DOHH2 (cell line): ENCODE data around the gene TP53I13.

Experiments used
- H3F3A ChIP-seq: fragments of 200-600 bp; sonication (generic), shearing (Covaris generic); 2 replicates; pipeline ENCODE4 v1.6.0; 2016; ENCODE audit warnings: antibody characterized with exemption, mild to moderate bottlenecking; ENCODE audit not compliant: control insufficient read depth, insufficient read depth
- H3K27ac ChIP-seq: fragments of 200-600 bp; sonication (generic); 2 replicates; pipeline ENCODE4 v1.5.1; 2014; ENCODE audit warnings: low read depth, mild to moderate bottlenecking, low read length, moderate library complexity
- H3K27me3 ChIP-seq: fragments of 200-600 bp; sonication (generic); 2 replicates; pipeline ENCODE4 v1.6.1; 2014; ENCODE audit warnings: mild to moderate bottlenecking, low read length, mixed read lengths; ENCODE audit not compliant: control insufficient read depth
- H3K36me3 ChIP-seq: fragments of 200-600 bp; sonication (generic); 2 replicates; pipeline ENCODE4 v1.6.1; 2014; ENCODE audit warnings: mild to moderate bottlenecking, low read length, moderate library complexity, mixed read lengths; ENCODE audit not compliant: control insufficient read depth
- H3K4me1 ChIP-seq: fragments of 200-600 bp; sonication (generic); 2 replicates; pipeline ENCODE4 v1.6.1; 2014; ENCODE audit warnings: mild to moderate bottlenecking, low read length, mixed read lengths; ENCODE audit not compliant: control insufficient read depth
- H3K4me2 ChIP-seq: fragments of 200-600 bp; sonication (generic); 2 replicates; pipeline ENCODE4 v1.6.0; 2014; ENCODE audit warnings: mild to moderate bottlenecking, low read length, moderate library complexity
- H3K4me3 ChIP-seq: fragments of 200-600 bp; sonication (generic); 2 replicates; pipeline ENCODE4 v1.5.1; 2014; ENCODE audit warnings: mild to moderate bottlenecking, low read length, mixed read lengths
- H3K79me2 ChIP-seq: fragments of 200-600 bp; sonication (generic); 2 replicates; pipeline ENCODE4 v1.6.1; 2014; ENCODE audit warnings: mild to moderate bottlenecking, low read length, mixed read lengths; ENCODE audit not compliant: control insufficient read depth
- H3K9me2 ChIP-seq: fragments of 200-600 bp; sonication (generic); replicated peaks from 2 replicates; pipeline ENCODE4 v1.6.1; 2014; ENCODE audit warnings: mild to moderate bottlenecking, low read length, mixed read lengths; ENCODE audit not compliant: control insufficient read depth
- H3K9me3 ChIP-seq: fragments of 200-600 bp; sonication (generic); 2 replicates; pipeline ENCODE4 v1.6.1; 2014; ENCODE audit warnings: antibody characterized with exemption, low read length, mixed read lengths; ENCODE audit not compliant: control insufficient read depth, insufficient read depth
- H4K20me1 ChIP-seq: fragments of 200-600 bp; sonication (generic); 2 replicates; pipeline ENCODE4 v1.6.0; 2014; ENCODE audit warnings: low read depth, mild to moderate bottlenecking, antibody characterized with exemption, low read length, moderate library complexity; ENCODE audit not compliant: control insufficient read depth, insufficient read depth
- EZH2phosphoT487 ChIP-seq: fragments of 200-600 bp; sonication (generic); IDR thresholded peaks from 2 replicates; pipeline ENCODE4 v1.6.1; 2017; ENCODE audit warnings: borderline replicate concordance, mild to moderate bottlenecking, antibody characterized with exemption, low read length, moderate library complexity, mixed read lengths
- TF ChIP-seq, protein P1 (sequence below): fragments of 200-600 bp; sonication (generic); IDR thresholded peaks from one replicate; pipeline ENCODE4 v1.5.1; 2014; ENCODE audit warnings: antibody characterized with exemption, mild to moderate bottlenecking, low read depth, low read length; ENCODE audit not compliant: poor library complexity, severe bottlenecking

TP53I13 gene

DNA sequence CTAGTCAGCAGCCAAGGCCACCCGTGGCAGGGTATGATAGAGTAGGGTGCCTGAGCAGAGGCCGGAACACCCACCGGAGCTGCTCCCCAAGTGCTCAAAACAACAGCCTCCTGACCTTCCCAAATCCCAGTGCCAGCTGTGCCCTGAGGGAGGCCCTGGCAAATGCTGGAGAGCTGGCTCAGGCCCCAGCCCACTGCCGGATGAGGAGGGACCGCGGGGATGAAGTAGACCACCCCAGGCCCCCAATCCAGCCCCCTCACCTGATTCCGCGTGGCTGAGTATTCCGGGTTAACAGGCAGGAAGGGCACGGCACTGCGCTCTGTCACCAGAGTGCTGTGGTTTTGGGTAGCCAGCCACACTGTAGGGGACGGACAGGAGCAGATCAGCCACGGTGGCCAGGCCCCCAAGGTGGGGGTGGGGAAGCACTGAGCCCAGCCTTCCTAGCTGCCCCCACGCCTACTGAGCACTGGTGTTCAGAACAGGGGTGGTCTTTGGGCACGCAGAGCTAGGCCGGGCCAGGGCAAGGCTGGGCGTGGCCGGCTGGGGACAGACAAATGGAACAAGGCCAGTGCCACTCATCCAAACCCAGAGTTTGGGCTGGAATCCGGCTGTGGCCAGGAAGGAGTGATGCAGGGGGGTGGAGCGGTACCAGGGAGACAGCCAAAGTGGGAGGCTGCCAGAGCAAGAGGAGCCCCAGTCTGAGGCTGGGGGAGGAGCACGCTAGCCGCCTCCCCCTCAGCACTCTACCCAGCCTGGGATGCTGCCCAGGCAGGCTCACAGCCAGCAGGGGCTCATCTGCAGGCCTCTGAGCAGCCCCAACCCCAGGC lies 9.1 kb downstream of the TP53I13 start:
- TF ChIP-seq, protein P1, sequence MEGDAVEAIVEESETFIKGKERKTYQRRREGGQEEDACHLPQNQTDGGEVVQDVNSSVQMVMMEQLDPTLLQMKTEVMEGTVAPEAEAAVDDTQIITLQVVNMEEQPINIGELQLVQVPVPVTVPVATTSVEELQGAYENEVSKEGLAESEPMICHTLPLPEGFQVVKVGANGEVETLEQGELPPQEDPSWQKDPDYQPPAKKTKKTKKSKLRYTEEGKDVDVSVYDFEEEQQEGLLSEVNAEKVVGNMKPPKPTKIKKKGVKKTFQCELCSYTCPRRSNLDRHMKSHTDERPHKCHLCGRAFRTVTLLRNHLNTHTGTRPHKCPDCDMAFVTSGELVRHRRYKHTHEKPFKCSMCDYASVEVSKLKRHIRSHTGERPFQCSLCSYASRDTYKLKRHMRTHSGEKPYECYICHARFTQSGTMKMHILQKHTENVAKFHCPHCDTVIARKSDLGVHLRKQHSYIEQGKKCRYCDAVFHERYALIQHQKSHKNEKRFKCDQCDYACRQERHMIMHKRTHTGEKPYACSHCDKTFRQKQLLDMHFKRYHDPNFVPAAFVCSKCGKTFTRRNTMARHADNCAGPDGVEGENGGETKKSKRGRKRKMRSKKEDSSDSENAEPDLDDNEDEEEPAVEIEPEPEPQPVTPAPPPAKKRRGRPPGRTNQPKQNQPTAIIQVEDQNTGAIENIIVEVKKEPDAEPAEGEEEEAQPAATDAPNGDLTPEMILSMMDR: no peak
- peaks cover 25% of the 10 kb centered on the region for H3K4me1 ChIP-seq
- no peaks in the 10 kb centered on the region for H3F3A ChIP-seq
- H3K9me3 ChIP-seq: no peaks in the 10 kb centered on the region
- no peak overlapping the region for H3K4me2 ChIP-seq
- H3K36me3 ChIP-seq: peaks cover 90% of the 10 kb centered on the region
- no peaks in the 10 kb centered on the region for H3K27me3 ChIP-seq
- H3K79me2 ChIP-seq: peaks cover 1% of the 10 kb centered on the region; the same call in 1 of the 2 replicates
- H3K9me2 ChIP-seq: no peaks in the 10 kb centered on the region
- H4K20me1 ChIP-seq: no peaks in the 10 kb centered on the region
- H3K27ac ChIP-seq: no peak overlapping the region
- no peak overlapping the region for H3K4me3 ChIP-seq

DNA sequence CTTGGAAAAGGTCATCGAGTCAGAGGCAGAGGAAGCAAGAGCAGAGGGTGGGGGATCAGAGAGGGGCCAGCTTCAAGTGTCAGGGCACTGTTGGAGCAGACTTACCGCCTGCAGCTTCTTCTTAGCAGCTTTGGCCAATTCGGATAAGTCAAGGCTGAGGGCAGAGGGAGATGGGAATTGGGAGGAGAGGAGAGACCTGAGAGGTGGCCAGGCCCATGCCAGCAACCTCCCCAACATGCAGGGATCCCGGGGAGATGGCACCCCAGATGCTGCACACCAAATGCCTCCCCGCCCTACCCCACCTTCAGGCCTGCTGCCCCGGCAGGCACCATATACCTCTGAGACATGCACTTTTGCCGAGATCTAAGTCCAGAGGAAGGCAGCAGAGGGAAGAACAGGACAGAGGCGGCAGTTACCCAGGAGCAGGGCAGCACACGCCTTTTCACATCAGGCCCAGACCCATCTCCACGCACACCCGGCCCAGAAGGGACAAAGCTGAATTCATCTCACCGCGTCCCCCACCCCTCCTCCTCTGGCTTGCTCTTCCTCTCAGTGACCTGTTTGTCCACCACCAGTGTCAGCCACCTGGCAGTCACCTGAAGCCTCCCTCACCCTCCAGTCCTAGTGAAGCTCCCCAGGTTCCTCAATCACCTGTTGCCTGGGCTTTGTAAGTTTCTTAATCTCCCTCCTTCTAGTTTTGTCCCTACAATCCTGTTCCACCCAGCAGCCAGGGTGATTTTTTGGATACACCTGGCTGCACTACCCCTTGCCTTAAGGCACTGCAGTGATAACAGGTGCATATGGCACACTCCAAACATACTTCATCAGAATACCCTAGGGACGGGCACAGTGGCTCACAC lies 10.4 kb downstream of the TP53I13 start:
- Histone ChIP-seq H3K4me2 (no peak overlapping the region), H3K9me3 (no peaks in the 10 kb centered on the region), H4K20me1 (no peaks in the 10 kb centered on the region), H3K36me3 (peaks cover 92% of the 10 kb centered on the region), H3K4me1 (peaks cover 21% of the 10 kb centered on the region), H3K4me3 (no peak overlapping the region), H3K27ac (no peak overlapping the region), H3K79me2 (peaks cover 14% of the 10 kb centered on the region), H3K27me3 (no peaks in the 10 kb centered on the region), H3K9me2 (no peaks in the 10 kb centered on the region), H3F3A (no peaks in the 10 kb centered on the region)
- TF ChIP-seq, protein P1: no peak
- TF ChIP-seq EZH2phosphoT487: no peak

DNA sequence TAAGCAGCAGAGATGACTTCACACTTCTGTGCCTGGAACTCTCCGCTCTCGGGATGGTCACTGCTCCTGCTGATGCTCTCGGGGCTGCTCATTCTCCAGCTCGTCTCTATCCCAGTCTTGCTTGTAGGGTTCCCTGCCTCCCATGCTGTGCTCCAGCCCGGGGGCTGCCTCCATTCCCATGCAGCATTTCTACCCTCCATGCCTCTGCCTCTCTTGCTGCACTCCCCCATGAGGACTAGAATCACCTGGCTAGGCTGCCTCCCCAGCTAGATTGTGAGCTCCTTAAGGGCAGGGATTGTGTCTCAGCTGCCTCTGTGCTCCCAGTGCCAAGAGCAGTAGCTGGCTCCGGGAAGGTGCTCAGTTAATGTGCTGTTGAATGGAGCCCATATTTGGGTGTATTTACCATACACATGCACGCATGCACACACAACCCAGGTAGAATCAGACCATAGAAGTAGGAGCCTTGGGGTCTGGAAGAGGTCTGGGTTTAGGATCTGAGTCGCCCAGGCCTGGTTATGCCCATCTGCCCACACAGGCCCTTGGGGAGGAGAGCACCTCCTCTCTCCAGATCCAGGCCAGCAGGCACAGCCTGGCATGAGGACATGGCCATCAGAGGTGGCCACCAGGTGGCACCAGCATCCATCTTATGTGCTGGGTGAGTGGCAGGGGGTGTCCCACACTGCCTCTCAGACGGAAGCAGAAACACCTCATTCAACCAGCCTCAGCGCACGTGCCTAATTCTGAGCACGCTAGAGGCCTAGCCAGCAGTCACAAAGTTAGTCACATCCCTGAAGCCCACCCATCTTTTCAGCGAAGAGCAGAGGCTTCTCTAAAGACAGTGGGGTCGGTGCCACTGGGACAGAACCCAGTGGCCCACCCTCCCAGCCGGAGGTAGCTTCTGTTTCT lies 11.6 kb downstream of the TP53I13 start:
- Histone ChIP-seq H3K36me3 (peaks cover 82% of the 10 kb centered on the region), H3K79me2 (peaks cover 26% of the 10 kb centered on the region), H3K4me2 (no peak overlapping the region), H3K9me3 (no peaks in the 10 kb centered on the region), H3F3A (no peaks in the 10 kb centered on the region), H3K9me2 (no peaks in the 10 kb centered on the region), H3K27ac (no peak overlapping the region), H3K4me3 (no peak overlapping the region), H4K20me1 (peaks cover 7% of the 10 kb centered on the region), H3K27me3 (no peaks in the 10 kb centered on the region), H3K4me1 (peaks cover 30% of the 10 kb centered on the region)
- TF ChIP-seq, protein P1: peak; percentile 95
- no peak for TF ChIP-seq EZH2phosphoT487
